ENCODE measurements around the gene FADS2.
"Not testable (repeated sequence)": the region's sequence is repeated elsewhere in the genome, so short reads cannot be mapped to it uniquely, and the experiment has no call there.

FADS2 gene

GRCh38 chr11:61869708-61870451 lies 41.8 kb downstream of the FADS2 start:
- DNase-seq, result no peak

DNA sequence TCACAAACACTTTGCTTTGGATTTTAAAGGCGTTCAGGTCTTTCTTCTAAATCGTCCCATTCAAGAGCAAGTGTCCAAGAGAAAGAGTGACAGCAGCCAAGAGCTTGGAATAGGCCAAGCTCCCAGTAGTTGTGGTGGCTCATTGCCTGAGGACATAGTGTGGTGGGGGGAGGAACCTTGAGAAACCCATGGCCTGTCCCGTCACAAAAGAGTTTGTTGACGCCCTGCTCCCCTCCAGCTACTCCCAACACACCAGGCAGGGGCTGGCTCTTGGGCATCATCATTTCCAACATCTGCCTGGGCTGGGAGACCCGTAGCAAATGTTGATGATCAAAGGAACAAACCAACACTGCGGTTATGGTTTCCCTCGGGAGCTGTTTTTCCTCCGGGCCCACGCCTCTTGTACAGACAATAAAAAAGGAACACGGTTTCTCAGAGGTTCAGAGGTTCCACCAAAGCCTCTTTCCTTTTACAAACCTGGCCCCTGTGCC lies 42.5 kb downstream of the FADS2 start:
- DNase-seq, result no peak

DNA sequence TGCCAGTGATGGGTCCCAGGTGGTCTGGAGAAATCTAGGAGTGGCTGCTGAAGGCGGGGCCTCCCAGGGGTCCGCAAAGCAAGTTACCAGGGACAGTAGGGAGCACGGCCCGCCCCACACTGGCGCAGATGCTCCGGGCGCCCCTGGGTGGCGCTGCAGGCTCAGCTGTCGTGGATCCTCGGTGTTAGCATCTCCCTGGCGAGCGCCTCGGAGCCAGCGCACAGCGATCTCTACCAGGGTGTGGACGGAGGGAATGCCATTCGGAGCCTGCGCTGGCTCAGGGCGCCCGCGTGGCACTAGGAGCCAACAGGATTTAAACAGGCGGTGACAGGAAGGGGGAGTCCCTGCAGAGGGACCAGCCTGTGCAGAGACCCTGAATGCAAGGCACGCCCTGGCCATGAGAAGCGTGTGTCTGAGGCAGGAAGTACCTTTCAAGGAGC lies 43.1 kb downstream of the FADS2 start:
- peak; percentile 64 for DNase-seq

- DNase-seq, result no peak
Observed at GRCh38 chr11:61872935-61873565, 45.0 kb downstream of the FADS2 start.

DNA sequence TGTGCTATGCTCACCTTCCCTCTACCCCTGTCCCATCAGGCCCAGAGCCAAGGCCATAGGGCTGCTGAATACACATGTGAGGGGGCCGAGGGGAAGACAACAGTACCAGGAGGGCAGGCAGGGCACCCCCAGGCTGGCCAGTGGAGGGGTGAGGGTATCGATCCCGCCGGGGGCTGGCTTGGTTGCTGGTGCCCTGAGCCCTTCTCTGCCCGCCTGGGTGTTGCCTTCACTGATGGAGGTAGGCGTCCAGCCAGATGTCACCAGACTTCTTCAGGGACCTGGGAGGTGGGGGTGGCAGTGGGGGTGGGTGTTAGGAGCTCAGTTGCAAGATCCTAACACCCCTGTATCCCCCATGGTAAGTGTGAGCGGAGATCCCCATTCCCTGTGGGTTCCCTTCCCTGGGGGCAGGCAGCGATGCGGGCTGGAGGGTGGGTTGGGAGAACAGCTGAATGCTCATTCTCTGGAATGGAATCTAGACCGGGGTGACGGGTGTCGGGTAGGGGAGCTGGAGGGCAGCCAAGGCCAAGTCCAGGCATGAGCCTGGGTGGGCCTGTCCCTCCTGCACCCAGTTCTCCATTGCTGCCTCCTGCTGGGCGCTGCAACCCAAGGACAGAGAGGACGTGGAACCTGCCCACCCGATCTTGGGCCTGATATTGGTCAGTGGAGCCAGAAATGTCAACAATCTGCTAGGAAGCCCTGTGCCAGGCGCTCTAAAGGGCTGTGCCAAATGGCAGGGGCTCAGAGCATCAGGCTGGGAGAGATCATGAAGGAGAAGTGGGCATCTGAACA lies 45.7 kb downstream of the FADS2 start:
- no peak for DNase-seq

GRCh38 chr11:61874377-61874809 lies 46.3 kb downstream of the FADS2 start:
- DNase-seq, result no peak

GRCh38 chr11:61874853-61875252 lies 46.8 kb downstream of the FADS2 start:
- DNase-seq, result no peak

DNA sequence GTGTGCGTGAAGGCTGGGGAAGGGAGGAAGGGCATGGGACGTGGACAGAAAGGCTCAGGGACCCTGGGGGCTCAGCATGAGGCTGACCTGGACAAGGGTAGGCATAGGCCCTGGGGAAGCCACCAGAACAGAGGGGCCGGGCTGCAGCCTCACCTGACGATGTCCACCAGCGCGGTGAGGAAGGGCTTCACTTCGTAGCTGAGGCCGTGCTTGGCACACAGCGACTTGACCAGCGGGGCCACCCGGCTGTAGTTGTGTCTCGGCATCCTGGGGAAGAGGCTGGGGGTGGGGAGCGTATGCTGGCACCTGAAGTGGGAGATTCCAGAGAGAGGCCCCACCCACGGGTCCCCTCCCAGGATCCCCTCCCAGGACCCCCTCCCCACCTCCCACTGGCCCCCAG lies 47.6 kb downstream of the FADS2 start:
- DNase-seq, result no peak

DNA sequence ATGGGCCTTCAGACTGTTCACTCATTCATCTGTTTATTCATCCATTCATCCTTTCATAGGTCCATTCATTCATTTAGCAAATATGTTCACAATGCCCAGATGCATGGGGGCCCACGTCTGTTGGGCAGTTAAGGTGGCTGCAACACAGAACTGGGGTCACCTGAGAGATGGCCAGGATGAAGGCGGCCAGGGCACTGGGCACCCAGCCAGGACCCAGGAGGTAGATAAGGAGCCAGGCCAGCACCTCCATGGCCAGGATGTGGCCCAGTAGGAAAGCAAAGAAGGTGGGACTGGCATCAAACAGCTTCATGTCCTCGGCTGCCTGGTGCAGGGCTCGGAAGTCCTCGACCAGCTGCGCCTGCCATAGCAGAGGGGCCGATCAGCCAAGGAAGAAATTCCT lies 51.1 kb downstream of the FADS2 start:
- DNase-seq, result no peak

GRCh38 chr11:61880031-61880430 lies 51.9 kb downstream of the FADS2 start:
- no peak for DNase-seq

DNA sequence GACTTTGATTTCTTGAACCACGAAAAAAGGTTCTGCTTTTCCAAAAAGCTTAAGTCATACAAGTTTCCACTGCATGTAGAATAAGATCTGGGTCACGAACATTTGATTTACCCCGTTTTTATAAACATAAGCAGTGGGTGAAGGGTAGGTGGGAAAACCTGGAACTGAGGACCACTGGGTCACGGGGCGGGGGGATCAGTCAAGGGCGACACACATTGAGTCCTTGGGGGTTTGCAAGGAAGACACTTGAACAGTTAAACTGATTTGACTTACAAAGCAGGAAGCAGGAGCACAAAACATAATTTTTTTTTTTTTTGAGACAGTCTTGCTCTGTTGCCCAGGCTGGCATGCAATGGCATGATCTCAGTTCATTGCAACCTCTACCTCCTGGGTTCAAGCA lies 52.4 kb downstream of the FADS2 start:
- DNase-seq, result no peak

GRCh38 chr11:61881397-61881796 lies 53.3 kb downstream of the FADS2 start:
- DNase-seq, result no peak

DNA sequence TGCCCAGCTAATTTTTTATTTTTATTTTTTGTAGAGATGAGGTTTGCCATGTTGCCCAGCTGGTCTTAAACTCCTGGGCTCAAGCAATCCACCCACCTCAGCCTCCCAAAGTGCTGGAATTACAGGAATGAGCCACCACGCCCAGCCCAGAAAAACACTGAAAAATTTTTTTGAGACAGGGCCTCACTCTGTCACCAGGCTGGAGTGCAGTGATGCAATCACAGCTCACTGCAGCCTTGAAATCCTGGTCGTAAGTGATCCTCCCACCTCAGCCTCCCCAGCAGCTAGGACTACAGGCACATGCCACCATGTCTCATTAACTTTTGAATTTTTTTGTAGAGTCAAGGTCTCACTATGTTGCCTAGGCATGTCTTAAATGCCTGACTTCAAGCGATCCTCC lies 54.2 kb downstream of the FADS2 start:
- DNase-seq, result not testable (repeated sequence)

DNA sequence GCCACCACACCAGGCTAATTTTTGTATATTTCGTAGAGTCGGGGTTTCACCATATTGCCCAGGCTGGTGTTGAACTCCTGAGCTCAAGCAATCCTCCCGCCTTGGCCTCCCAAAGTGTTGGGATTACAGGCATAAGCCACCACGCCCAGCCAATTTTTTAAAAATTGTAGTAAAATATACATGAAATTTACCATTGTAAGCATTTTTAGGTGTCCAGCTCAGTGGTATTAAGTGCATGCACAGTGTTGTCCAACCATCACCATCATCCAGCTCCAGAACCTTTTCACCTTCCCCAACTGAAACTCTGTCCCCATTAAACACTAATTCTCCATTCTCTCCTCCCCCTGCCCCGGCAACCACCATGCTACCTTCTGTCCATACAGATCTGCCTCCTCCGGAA lies 54.8 kb downstream of the FADS2 start:
- no peak for DNase-seq

DNA sequence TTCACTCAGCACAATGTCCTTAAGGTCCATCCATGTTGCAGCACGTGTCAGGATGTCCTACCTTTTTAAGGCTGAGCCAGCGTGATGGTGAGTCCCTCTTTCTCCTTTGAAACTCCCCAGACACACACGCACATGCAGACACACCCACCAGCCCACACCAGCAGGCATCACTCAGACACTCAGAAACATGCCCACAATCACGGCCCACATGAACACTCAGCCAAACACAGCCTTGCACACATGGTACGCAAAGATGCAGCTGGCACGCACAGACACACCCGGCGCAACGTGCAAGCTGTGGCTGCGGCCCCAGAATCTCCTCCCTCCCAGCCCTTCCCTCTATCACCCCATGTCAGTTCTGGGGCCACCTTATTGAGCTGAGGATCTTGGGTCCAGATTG lies 55.2 kb downstream of the FADS2 start:
- DNase-seq, result no peak

GRCh38 chr11:61883947-61884346 lies 55.8 kb downstream of the FADS2 start:
- DNase-seq, result no peak

DNA sequence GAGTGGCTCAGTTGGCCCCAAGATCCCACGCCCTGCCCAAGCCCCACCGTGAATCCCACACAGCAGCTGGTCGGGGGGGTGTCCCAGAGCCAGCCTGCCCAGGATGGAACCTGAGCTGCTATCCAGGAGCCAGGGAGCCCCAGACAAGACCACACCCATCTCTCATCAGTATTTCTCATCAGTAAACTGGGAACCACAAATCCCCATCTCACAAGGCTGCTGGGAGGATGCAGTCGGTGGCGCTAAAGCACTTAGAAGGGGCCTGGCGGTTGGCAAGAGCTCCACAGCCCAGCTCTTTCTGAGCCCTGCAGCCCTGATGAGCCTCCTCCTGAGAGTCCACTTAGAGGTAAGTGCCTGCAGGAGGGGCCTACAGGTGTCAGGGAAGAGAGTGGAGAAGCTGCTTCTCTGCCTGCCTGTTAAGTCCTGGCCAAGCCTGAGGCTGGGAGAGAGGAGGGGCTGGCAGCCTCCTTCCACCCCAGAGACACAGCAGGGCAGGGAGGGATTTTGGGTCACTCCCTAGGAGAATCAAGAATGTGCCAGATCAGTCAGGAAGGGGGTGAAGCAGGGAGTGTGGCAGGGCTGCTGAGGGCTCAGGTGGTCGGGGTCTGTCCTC lies 57.2 kb downstream of the FADS2 start:
- DNase-seq, result no peak

DNA sequence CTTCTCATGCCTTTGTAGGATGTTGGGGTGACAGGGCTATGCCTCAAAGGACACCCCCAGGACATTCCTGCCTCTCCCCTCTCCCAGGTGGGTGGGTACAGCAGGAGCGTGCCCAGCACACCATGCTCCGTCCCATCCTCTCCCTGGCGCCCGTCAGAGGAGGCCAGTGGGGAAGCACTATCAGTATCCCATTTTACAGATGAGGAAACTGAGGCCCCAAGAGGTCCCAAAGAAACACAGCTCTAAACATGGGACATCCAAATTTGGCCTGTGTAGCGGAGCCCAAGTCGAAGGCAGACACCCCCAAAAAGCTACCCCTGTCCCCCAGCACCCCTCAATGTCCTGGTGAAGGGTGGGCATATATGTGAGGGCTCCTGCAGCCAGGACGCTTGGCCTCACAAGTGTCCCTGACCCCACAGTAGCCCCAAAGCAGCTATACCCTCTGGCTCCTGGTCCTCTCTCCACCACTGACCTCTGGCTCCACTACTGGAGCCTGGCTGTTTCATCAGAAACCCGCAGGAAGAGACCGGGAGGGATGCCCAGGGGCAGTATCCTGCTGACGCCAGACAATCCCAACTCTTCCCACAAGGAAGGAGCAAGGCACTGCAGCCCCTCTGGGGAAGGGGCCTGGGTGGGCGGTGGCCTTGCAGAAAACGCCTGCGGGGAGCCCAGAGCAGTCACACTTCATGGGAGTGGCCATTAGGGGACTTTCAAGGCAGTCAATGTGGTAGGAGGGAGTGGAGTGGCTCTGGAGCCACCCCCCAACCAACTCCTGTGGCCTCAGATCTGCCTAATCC lies 57.9 kb downstream of the FADS2 start:
- DNase-seq, result no peak

DNA sequence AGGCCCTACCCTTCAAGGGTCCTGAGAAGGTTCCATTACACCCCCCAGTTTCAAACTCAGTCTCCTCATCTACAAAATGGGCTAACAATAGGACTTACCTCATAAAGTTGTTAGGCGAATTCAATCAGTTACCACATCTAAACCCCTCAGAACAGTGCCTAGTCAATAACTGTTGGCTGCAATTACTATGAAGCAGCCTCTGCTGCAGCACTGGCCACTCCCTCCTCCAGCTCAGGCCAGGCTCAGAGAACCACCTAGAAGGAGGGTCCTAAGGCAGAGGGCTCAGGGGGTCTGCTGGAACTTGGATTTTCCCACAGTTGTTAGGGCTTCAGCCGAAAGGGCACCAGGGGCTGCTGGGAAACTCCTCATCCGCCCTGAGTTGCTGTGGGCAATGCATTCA lies 58.5 kb downstream of the FADS2 start:
- no peak for DNase-seq

GRCh38 chr11:61887839-61888494 lies 59.9 kb downstream of the FADS2 start:
- peak; percentile 50 for DNase-seq

DNA sequence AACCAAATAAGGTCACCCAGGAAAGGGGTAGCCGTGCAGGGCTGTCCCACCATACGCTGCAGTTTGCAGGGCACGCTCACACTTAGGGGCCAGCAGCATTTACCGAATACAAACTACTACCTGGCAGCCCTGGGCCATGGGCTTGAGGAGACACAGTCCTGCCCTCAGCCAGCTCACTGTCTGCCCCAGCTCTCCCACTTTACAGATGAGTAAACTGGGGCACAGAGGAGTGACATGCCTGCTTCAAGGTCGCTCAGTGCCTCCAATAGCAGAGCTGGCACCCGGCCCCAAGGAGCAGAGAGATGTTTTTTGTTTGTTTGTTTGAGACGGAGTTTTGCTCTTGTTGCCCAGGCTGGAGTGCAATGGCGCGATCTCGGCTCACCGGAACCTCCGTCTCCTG lies 60.5 kb downstream of the FADS2 start:
- no peak for DNase-seq

DNA sequence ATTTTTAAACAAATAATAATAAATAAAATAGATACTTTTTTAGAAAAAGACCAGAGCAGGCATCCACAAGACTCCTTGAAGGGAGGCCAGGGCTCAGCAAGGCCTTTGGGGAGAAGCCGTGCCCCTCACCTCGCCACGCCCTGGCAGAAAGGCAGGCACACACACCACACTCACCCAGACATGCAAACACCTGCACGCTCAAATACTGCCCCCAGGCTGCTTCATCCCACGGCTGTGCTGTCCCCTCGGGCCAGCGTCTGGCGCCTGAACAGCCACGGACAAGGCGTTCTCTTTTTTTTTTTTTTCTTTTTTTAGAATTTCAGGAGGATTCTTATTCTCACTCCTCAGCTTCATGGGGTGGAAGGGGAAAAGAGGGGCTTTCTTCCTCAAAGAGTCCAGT lies 61.7 kb downstream of the FADS2 start:
- no peak for DNase-seq
